ENCODE measurements around the gene BCL2L2.

Gene BCL2L2

DNA sequence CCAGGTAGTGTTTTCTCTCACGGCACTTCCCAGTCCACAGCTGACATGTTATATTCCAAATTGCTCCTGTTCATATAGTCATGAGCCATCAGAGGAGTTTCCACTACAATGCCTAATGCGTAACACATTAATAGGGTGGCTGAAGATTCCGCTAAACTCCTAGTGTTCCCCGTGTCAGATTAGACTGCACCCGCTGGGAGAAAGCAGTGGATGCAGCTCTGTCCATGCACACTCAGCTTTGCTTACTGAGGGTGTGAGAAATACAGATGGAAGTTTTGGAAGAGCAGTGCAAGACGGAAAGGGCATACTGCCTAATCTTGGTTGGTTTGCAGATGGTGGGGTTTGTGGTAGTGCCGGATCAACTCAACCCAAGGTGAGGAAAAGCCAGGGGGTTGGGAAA is 9.5 kb upstream of the BCL2L2 start:
- TF ChIP-seq FOXP2 (optimal IDR thresholded peaks at IDR 0.05; ENCODE audit: control extremely low read depth, extremely low read length, insufficient read depth) (no peak), POLR2AphosphoS5 (IDR thresholded peaks at IDR 0.05; ENCODE audit: borderline replicate concordance, low read depth, low read length) (no peak), EZH2 (IDR thresholded peaks at IDR 0.05) (no peak)
- Histone ChIP-seq H3K9ac (ENCODE audit: insufficient read length) (no peak overlapping the region), H3K27ac (no peak overlapping the region)

DNA sequence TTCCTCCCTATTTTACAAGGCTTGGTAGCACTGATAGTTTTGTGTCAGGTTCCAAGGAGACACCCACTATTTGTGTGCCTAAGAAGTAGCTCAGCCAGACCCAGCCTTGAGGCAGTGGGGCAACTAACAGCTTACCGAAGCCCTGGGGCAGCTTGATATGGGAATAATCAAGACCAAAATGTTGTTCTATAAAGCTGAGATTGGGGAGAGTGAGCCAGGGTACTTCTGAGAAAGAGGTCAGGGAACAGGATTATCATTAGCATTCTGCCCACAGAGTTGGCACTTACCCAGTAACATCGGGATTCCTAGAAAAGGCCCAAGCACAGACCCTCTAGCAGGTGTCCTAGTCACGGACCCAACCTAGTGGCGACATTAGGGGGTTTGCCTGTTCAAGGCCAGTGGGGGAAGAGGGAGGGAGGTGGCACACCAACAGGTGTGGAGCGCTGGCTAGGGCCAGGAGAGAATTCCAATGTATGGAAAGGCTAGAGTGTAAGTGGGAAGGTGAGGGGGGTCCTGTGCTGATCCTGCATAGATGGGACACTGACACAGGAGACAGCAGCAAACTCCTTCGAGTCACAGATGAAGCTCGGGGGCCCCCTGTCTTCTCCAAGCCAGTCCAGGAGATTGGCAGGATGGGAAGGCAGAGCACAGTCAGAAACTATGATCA is 8.9 kb upstream of the BCL2L2 start:
- DNase-seq (ENCODE audit: low read depth, low spot score): no peak
- H3K9me3 ChIP-seq (ENCODE audit: low read depth, low read length): no peaks in the 10 kb centered on the region
- H3K9ac ChIP-seq (ENCODE audit: insufficient read length): no peak overlapping the region
- TF ChIP-seq POLR2AphosphoS5 (IDR thresholded peaks at IDR 0.05; ENCODE audit: borderline replicate concordance, low read depth, low read length): no peak
- no peak for TF ChIP-seq EZH2 (IDR thresholded peaks at IDR 0.05)
- no peak for TF ChIP-seq FOXP2 (optimal IDR thresholded peaks at IDR 0.05; ENCODE audit: control extremely low read depth, extremely low read length, insufficient read depth)
- no peaks in the 10 kb centered on the region for H3K36me3 ChIP-seq (ENCODE audit: insufficient read depth, low read length)
- H3K27ac ChIP-seq: no peak overlapping the region
- H3K4me3 ChIP-seq: no peak overlapping the region

More for the DNA sequence above, 9.5 kb upstream of the BCL2L2 start:
- no peaks in the 10 kb centered on the region for H3K36me3 ChIP-seq (ENCODE audit: insufficient read depth, low read length)
- DNase-seq (ENCODE audit: low read depth, low spot score): no peak
- no peak overlapping the region for H3K4me3 ChIP-seq
- H3K9me3 ChIP-seq (ENCODE audit: low read depth, low read length): no peaks in the 10 kb centered on the region

DNA sequence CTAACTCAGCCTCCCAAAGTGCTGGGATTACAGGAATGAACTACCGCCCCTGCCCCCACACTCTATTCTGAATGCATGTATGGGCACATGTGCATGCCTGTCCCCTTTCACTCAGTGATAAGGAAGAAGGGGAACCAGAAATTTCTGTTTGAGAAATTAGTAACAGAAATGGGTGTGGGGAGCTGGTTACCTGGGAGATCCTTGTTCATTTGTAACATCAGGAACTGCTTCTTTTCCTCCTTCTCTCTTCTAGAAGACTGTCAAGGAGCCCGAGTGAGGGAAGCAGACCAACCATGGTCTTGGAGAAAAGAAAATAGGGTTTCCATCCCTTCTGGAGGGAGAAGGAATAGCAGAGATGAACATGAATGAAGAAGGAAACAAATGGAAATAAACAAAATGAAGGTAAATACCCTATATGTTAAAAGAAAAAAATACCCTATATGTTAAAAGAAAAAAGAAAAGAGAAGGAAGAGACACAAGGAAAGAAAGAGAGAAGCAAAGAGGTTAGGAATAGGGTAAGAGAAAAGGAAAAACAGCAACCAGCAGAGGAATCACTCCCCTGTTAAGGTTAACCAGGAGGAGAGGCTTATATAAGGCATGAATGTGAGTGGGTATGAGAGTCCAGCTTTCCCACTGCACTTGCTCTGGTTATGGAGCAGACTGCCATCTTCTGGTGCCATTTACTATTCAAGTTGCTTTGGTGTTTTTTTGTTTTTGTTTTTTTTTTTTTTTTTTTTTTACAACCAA is 7.2 kb upstream of the BCL2L2 start:
- H3K27ac ChIP-seq: no peak overlapping the region
- no peak for TF ChIP-seq POLR2AphosphoS5 (IDR thresholded peaks at IDR 0.05; ENCODE audit: borderline replicate concordance, low read depth, low read length)
- TF ChIP-seq FOXP2 (optimal IDR thresholded peaks at IDR 0.05; ENCODE audit: control extremely low read depth, extremely low read length, insufficient read depth): no peak
- no peak for TF ChIP-seq EZH2 (IDR thresholded peaks at IDR 0.05)
- no peak overlapping the region for H3K4me3 ChIP-seq
- H3K36me3 ChIP-seq (ENCODE audit: insufficient read depth, low read length): no peaks in the 10 kb centered on the region
- peak overlapping the region; percentile 2 for H3K9ac ChIP-seq (ENCODE audit: insufficient read length)
- H3K9me3 ChIP-seq (ENCODE audit: low read depth, low read length): no peaks in the 10 kb centered on the region
- no peak for DNase-seq (ENCODE audit: low read depth, low spot score)

DNA sequence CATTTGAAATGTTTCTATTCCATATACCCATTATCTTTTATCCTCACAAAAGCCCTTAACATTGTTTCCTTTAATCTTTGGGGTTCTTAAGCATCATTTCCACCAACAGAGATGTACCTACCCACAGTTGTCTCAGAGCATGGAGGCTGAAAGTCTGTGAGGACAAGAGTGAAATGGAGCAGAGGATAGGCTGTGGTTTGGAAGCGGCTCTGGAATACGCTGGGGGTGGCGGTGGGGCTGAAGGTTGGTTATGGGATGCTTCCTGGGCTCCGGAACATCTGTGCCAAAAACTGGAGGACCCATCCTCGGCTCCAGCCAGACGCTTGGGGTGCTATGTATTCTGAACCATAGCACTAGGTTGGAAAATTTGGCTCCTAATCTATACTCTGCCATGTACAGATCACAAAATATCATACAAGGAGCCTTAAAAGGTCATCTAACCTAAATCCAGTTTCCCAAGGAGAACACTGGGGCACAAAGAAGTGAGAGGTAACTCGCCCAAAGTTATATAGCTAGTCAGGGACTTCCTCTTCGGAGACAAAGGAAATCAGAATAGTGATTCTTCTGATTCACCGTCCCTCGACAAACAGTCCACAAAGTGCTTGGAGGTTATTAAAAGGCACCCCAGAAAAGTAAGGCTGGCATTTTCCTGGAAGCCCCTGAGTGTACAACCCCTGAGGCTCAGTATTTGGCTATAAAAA is 6.5 kb upstream of the BCL2L2 start:
- Histone ChIP-seq H3K36me3 (ENCODE audit: insufficient read depth, low read length) (no peaks in the 10 kb centered on the region), H3K9me3 (ENCODE audit: low read depth, low read length) (no peaks in the 10 kb centered on the region), H3K9ac (ENCODE audit: insufficient read length) (peak overlapping the region; percentile 85), H3K27ac (no peak overlapping the region; the same call in 1 of the 2 replicates), H3K4me3 (peak overlapping the region; percentile 96)
- 0 out of 2 replicates have a peak, but pooled peaks have one; percentile 13 for TF ChIP-seq POLR2AphosphoS5 (IDR thresholded peaks at IDR 0.05; ENCODE audit: borderline replicate concordance, low read depth, low read length)
- TF ChIP-seq FOXP2 (optimal IDR thresholded peaks at IDR 0.05; ENCODE audit: control extremely low read depth, extremely low read length, insufficient read depth): no peak
- TF ChIP-seq EZH2 (IDR thresholded peaks at IDR 0.05): no peak
- DNase-seq (ENCODE audit: low read depth, low spot score): no peak

DNA sequence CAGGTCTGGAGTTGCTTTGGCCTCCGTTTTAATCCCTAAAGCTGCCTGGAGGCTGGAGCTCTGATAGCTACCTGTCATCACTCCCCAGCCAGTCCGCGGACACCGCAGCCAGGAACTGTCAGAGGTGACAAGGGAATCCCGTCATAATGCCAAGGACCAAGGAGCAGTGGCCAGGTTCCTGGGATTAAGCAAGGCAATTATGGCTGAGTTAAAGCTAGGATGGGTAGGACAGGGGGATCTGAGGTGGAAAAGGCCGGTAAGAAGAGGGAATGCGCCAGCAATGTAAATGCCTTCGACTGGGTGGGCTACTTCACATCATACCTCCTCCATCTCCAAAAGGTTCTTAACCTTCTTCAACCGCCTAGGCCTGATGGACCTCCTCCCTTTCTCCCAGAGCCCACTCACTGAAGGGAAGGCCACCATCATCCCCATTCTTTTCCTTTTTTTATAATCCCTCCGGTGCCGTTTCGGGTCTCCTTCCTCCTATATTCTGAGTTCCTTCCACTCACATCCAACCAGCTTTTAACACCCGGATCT is 5.9 kb upstream of the BCL2L2 start:
- Histone ChIP-seq H3K4me3 (peak overlapping the region; percentile 96), H3K9ac (ENCODE audit: insufficient read length) (peak overlapping the region; percentile 85), H3K9me3 (ENCODE audit: low read depth, low read length) (no peaks in the 10 kb centered on the region), H3K36me3 (ENCODE audit: insufficient read depth, low read length) (no peaks in the 10 kb centered on the region), H3K27ac (peak overlapping the region; percentile 57; the same call in 1 of the 2 replicates)
- no peak for DNase-seq (ENCODE audit: low read depth, low spot score)
- TF ChIP-seq EZH2 (IDR thresholded peaks at IDR 0.05): no peak
- peak; percentile 1; the same call in 1 of the 2 replicates for TF ChIP-seq POLR2AphosphoS5 (IDR thresholded peaks at IDR 0.05; ENCODE audit: borderline replicate concordance, low read depth, low read length)

DNA sequence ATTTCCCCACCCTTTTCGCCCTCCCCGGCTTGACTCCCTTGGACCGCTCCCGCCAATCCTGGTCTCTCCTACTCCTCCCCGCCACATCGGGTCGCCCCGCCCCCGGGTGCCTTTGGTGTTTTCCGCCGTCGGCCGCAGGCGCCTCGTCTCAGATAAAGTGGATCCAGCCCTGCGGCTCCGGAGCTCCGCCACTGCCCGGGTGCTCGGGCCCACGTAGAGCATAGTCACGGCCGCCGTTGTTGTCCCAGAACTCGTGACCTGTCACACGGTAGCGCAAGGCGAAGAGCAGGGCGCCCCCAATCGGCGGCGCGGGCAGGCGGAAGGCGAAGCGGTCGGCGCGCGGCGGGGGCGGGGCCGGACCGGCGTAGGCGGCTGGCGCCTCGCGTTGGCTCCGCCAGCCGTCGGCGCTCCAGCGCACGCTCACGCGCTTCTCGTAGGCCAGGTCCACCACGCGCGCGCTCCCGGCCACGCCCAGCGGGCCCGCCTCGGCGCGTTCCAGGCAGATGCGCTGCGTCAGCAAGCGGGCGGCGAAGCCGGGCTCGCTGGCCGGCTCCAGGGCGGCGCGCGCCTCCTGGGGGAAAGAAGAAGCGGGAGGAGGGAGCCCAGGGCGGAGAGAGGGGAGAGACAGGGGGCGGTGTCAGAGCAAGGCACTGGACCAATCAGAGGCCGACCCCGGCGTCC is 5.2 kb upstream of the BCL2L2 start:
- no peaks in the 10 kb centered on the region for H3K36me3 ChIP-seq (ENCODE audit: insufficient read depth, low read length)
- H3K9me3 ChIP-seq (ENCODE audit: low read depth, low read length): no peaks in the 10 kb centered on the region
- peak overlapping the region; percentile 97 for H3K27ac ChIP-seq
- peak overlapping the region; percentile 98 for H3K4me3 ChIP-seq
- TF ChIP-seq EZH2 (IDR thresholded peaks at IDR 0.05) (no peak), POLR2AphosphoS5 (IDR thresholded peaks at IDR 0.05; ENCODE audit: borderline replicate concordance, low read depth, low read length) (peak; percentile 34; the same call in 1 of the 2 replicates), FOXP2 (optimal IDR thresholded peaks at IDR 0.05; ENCODE audit: control extremely low read depth, extremely low read length, insufficient read depth) (peak; percentile 12)
- peak overlapping the region; percentile 94 for H3K9ac ChIP-seq (ENCODE audit: insufficient read length)
- DNase-seq (ENCODE audit: low read depth, low spot score): peak; percentile 58

DNA sequence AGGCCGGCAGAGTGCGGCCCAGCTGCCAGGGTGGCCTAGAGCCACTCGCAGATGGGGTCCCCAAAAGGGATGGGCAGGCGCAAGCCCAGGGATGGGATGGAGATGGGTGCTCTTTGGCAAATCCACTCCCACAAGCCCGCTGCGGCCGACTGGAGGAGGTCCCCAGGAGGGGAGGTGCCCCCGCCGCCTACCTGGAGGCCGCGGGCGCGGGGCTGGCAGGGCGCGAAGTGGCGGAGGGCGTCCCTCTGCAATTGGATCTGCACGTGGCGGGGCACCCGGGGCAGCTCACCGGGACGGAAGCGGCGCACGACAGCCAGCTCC is 4.7 kb upstream of the BCL2L2 start:
- TF ChIP-seq FOXP2 (optimal IDR thresholded peaks at IDR 0.05; ENCODE audit: control extremely low read depth, extremely low read length, insufficient read depth) (no peak), POLR2AphosphoS5 (IDR thresholded peaks at IDR 0.05; ENCODE audit: borderline replicate concordance, low read depth, low read length) (peak; percentile 84)
- DNase-seq (ENCODE audit: low read depth, low spot score): no peak
- Histone ChIP-seq H3K27ac (peak overlapping the region; percentile 84), H3K36me3 (ENCODE audit: insufficient read depth, low read length) (no peaks in the 10 kb centered on the region), H3K9me3 (ENCODE audit: low read depth, low read length) (no peaks in the 10 kb centered on the region), H3K9ac (ENCODE audit: insufficient read length) (peak overlapping the region; percentile 91), H3K4me3 (peak overlapping the region; percentile 98)
